ENCODE results near the gene IL21R. TPM values are rescaled to one million over a fixed set of nuclear protein-coding genes. Genes with fewer than 3 reads are reported as not detected.

The IL21R gene
- total and polyA plus RNA-seq, 10 of the 15 experiments (the other 5 are each of a cell fraction or from before 2014, with no cell fraction given) = 5.3 to 138 (median 82.5) TPM

- Histone ChIP-seq H3K4me2 (ENCODE audit: control insufficient read depth, insufficient read depth) (no peak overlapping the region), H3K27ac (ENCODE audit: control insufficient read depth, insufficient read depth) (no peak overlapping the region), H3K27me3 (replicated peaks in 1 of 2; ENCODE audit: control insufficient read depth in 2 of 2, insufficient read depth in 2 of 2, low read length in 1 of 2) (no peaks in the 10 kb centered on the region), H3K79me2 (ENCODE audit: control insufficient read depth, insufficient read depth, low read length) (no peaks in the 10 kb centered on the region), H3K4me1 (ENCODE audit: control insufficient read depth, insufficient read depth, low read length) (peaks cover 48% of the 10 kb centered on the region), H3K4me3 (no peak overlapping the region), H3K36me3 (ENCODE audit: control insufficient read depth in 2 of 2, insufficient read depth in 2 of 2, low read length in 1 of 2) (no peaks in the 10 kb centered on the region), H3K9ac (ENCODE audit: control insufficient read depth, insufficient read depth, low read length) (no peak overlapping the region), H3K9me3 (replicated peaks; ENCODE audit: control insufficient read depth, insufficient read depth, low read length) (peaks cover 16% of the 10 kb centered on the region), H4K20me1 (ENCODE audit: control insufficient read depth, insufficient read depth) (no peaks in the 10 kb centered on the region), H2AFZ (ENCODE audit: control insufficient read depth, low read depth, low read length) (no peak overlapping the region)
- FAIRE-seq (no peak), DNase-seq (ENCODE audit: low read depth, low spot score) (no peak), ATAC-seq (no peak)
- POLR2A ChIA-PET = interaction anchor here (1.3 to 9.6 kb wide), 2 partner anchors 12 to 23 kb away, joined by 3 to 208 read pairs; partner anchors contain the start of gene IL21R
- over 99% methylated on average over 9 of the region's 9 CpGs for WGBS (ENCODE audit: insufficient coverage, insufficient replicate concordance, low lambda C conversion rate, missing lambda C conversion rate)
- BruUV-seq (replicated peaks) = no TSS peak
- SMC1A ChIA-PET (ENCODE audit: uncharacterized antibody, unreplicated experiment) = interaction anchor here (1.2 to 9.6 kb wide), 2 partner anchors 8 to 23 kb away, joined by 5 to 220 read pairs; partner anchors contain the start of gene IL21R
- RAD21 ChIA-PET (ENCODE audit: unreplicated experiment) = no interaction called here
- CTCF ChIA-PET = no interaction called here
- in situ Hi-C loops (cut with MboI) = no loop called here
- intact Hi-C loops (cut with micrococcal nuclease; ENCODE audit: unreplicated experiment) = no loop called here
- TF ChIP-seq POLR2AphosphoS2 (IDR thresholded peaks at IDR 0.05; ENCODE audit: low read depth, low read length) (no peak), ATF3 (IDR thresholded peaks at IDR 0.05; ENCODE audit: borderline replicate concordance, extremely low read depth, low read depth, low read length) (no peak), KDM1A (IDR thresholded peaks at IDR 0.05; ENCODE audit: borderline replicate concordance) (no peak), BHLHE40 (IDR thresholded peaks at IDR 0.05; ENCODE audit: borderline replicate concordance in 1 of 2, low read depth in 2 of 2, low read length in 1 of 2) (no peak), RBBP5 (conservative IDR thresholded peaks at IDR 0.05) (no peak), HDGF (IDR thresholded peaks at IDR 0.05) (no peak), NFXL1 (IDR thresholded peaks at IDR 0.05; ENCODE audit: borderline replicate concordance) (no peak), CREB1 (IDR thresholded peaks at IDR 0.05; ENCODE audit: low read depth) (no peak), MLLT1 (IDR thresholded peaks at IDR 0.05) (no peak), YY1 (IDR thresholded peaks at IDR 0.05; ENCODE audit: low read depth, low read length) (no peak), GATAD2B (conservative IDR thresholded peaks at IDR 0.05; ENCODE audit: low read depth) (no peak), BCL11A (IDR thresholded peaks at IDR 0.05; ENCODE audit: low read depth, low read length) (no peak), RAD21 (IDR thresholded peaks at IDR 0.05; ENCODE audit: insufficient read depth, low read depth, low read length) (no peak), CBX5 (IDR thresholded peaks at IDR 0.05; ENCODE audit: low read depth) (no peak), ZBED1 (IDR thresholded peaks at IDR 0.05; ENCODE audit: borderline replicate concordance) (no peak), TAF1 (IDR thresholded peaks at IDR 0.05; ENCODE audit: borderline replicate concordance, low read depth, low read length) (no peak), SMARCA5 (IDR thresholded peaks at IDR 0.05) (no peak), SRF (IDR thresholded peaks at IDR 0.05; ENCODE audit: low read depth in 2 of 2, low read length in 2 of 2) (no peak), CHD1 (IDR thresholded peaks at IDR 0.05; ENCODE audit: low read depth, low read length) (no peak)
Observed at GRCh38 chr16:27379919-27380318, 22.1 kb upstream of the IL21R start.
